GM20431 (cell line): Measurements from ENCODE around the gene MTURN.
"Not testable (repeated sequence)": the region's sequence is repeated elsewhere in the genome, so short reads cannot be mapped to it uniquely, and the experiment has no call there.

Experiments
- in situ Hi-C: fragments of 300-500 bp; cut with MseI, MboI; formaldehyde crosslinking; loops from one replicate; pipeline ENCODE4 v1.15.0; 2020; ENCODE audit warnings: low sequenced_read_pairs; ENCODE audit not compliant: unreplicated experiment

Gene MTURN

GRCh38 chr7:30134611-30135300 is at the start of gene MTURN:
MTURN (plus strand) TSS chr7:30134986; CDS start chr7:30135137, 151 bp downstream.
- in situ Hi-C loops, result no loop called here

GRCh38 chr7:30086529-30086928 is 48.3 kb upstream of the MTURN start:
- in situ Hi-C loops, result no loop called here

- in situ Hi-C loops, result no loop called here
These were observed 47.4 kb upstream of the MTURN start for GRCh38 chr7:30087371-30087770.

GRCh38 chr7:30088362-30088761 is 46.4 kb upstream of the MTURN start:
- in situ Hi-C loops, result no loop called here

GRCh38 chr7:30090111-30090510 is 44.7 kb upstream of the MTURN start:
- in situ Hi-C loops, result no loop called here

- in situ Hi-C loops, result no loop called here
These were observed 43.3 kb upstream of the MTURN start for GRCh38 chr7:30091491-30091912.

- in situ Hi-C loops, result no loop called here
These were observed 42.8 kb upstream of the MTURN start for GRCh38 chr7:30091987-30092386.

GRCh38 chr7:30093420-30093952 is 41.3 kb upstream of the MTURN start:
- in situ Hi-C loops, result no loop called here

GRCh38 chr7:30098599-30098998 is 36.2 kb upstream of the MTURN start:
- in situ Hi-C loops, result not testable (repeated sequence)

GRCh38 chr7:30102281-30102680 is 32.5 kb upstream of the MTURN start:
- in situ Hi-C loops, result no loop called here

- in situ Hi-C loops, result no loop called here
These were observed 30.6 kb upstream of the MTURN start for GRCh38 chr7:30104157-30104556.

GRCh38 chr7:30112103-30112713 is 22.6 kb upstream of the MTURN start:
- in situ Hi-C loops, result no loop called here

- in situ Hi-C loops, result no loop called here
These were observed 21.6 kb upstream of the MTURN start for GRCh38 chr7:30113144-30113543.

- in situ Hi-C loops, result no loop called here
These were observed 20.1 kb upstream of the MTURN start for GRCh38 chr7:30114536-30115238.

GRCh38 chr7:30115709-30116297 is 19.0 kb upstream of the MTURN start:
- in situ Hi-C loops, result no loop called here

GRCh38 chr7:30116771-30117170 is 18.0 kb upstream of the MTURN start:
- in situ Hi-C loops, result no loop called here

- in situ Hi-C loops, result no loop called here
These were observed 16.9 kb upstream of the MTURN start for GRCh38 chr7:30117896-30118295.

- in situ Hi-C loops, result no loop called here
These were observed 14.8 kb upstream of the MTURN start for GRCh38 chr7:30119890-30120577.

- in situ Hi-C loops, result no loop called here
These were observed 813 bp upstream of the MTURN start for GRCh38 chr7:30133736-30134610.
